H1 (cell line): ENCODE measurements around the gene UGT1A8.

Experiments
- FOSL1 ChIP-seq: IDR thresholded peaks from 2 replicates; pipeline ENCODE4 v1.6.1; 2011; ENCODE audit warnings: mild to moderate bottlenecking, low read depth, low read length, moderate library complexity; ENCODE audit not compliant: insufficient read depth
- HDAC6 ChIP-seq: IDR thresholded peaks from one replicate; pipeline ENCODE4 v1.7.1; 2012; ENCODE audit warnings: low read depth, mild to moderate bottlenecking, inconsistent platforms, low read length, moderate library complexity
- POLR2AphosphoS5 ChIP-seq: IDR thresholded peaks from 2 replicates; pipeline ENCODE4 v1.6.1; 2011; ENCODE audit warnings: low read depth, low read length

DNA sequence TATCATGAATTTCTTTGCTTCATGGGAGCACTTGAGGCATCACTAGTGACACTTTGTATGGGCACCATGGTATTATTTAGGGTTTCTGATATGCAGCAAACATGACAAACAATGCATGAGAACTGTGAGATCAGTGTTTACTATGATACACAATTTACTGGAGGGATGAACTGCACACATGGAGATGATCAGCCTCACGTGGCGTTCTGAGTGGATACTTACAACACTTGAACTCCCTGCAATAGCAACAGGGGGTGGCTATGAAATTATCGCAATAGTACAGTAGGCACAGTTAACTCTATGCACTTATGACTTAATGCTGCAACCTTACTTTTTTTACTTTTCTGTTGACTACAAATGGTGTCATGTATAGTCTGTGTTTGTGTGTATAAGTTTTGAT is 18.5 kb upstream of the UGT1A8 start:
- TF ChIP-seq FOSL1 (no peak), POLR2AphosphoS5 (no peak), HDAC6 (no peak)
